HG03039 (cell line): ENCODE results near the gene POTEF.
"Not testable (repeated sequence)": the region's sequence is repeated elsewhere in the genome, so short reads cannot be mapped to it uniquely, and the experiment has no call there.

Source experiments
- ATAC-seq: cut with Tn5 transposase; IDR thresholded peaks from one replicate; pipeline ENCODE4 v1.9.1; 2021; ENCODE audit warnings: mild to moderate bottlenecking, moderate library complexity; ENCODE audit not compliant: unreplicated experiment

POTEF gene

GRCh38 chr2:130135692-130136541, 6.9 kb upstream of the POTEF start:
- no peak for ATAC-seq

- not testable (repeated sequence) for ATAC-seq
Measured at GRCh38 chr2:130128464-130128863, 558 bp downstream of the POTEF start.

- ATAC-seq, result not testable (repeated sequence)
Measured at GRCh38 chr2:130127726-130128125, 1.3 kb downstream of the POTEF start.

GRCh38 chr2:130120924-130121323, 8.1 kb downstream of the POTEF start:
- not testable (repeated sequence) for ATAC-seq

- ATAC-seq, result not testable (repeated sequence)
Measured at GRCh38 chr2:130102597-130103363, 26.2 kb downstream of the POTEF start.

- ATAC-seq, result not testable (repeated sequence)
Measured at GRCh38 chr2:130062645-130063044, 66.4 kb downstream of the POTEF start.

GRCh38 chr2:130059982-130060381, 69.0 kb downstream of the POTEF start:
- ATAC-seq, result not testable (repeated sequence)

- ATAC-seq, result not testable (repeated sequence)
Measured at GRCh38 chr2:130056336-130056735, 72.7 kb downstream of the POTEF start.

GRCh38 chr2:130053217-130053911, 75.7 kb downstream of the POTEF start:
- ATAC-seq, result not testable (repeated sequence)

GRCh38 chr2:130052376-130052775, 76.6 kb downstream of the POTEF start:
- ATAC-seq, result not testable (repeated sequence)

GRCh38 chr2:130048422-130048821, 80.6 kb downstream of the POTEF start:
- ATAC-seq, result not testable (repeated sequence)

- not testable (repeated sequence) for ATAC-seq
Measured at GRCh38 chr2:130038265-130038603, 90.8 kb downstream of the POTEF start.

- not testable (repeated sequence) for ATAC-seq
Measured at GRCh38 chr2:130025931-130026330, 103.1 kb downstream of the POTEF start.
